Stimulated activated CD8-positive, alpha-beta memory T cell treated with anti-CD3 and anti-CD28 coated beads, Interleukin-12 subunit alpha, Interleukin-12 subunit beta, amount 100 ng/mL, for 1 hour (primary cell): Measurements from ENCODE around the gene TBRG4.

Experiments used
- DNase-seq: peaks from one replicate; pipeline ENCODE4 v3.0.0-alpha.2; 2020; ENCODE audit warnings: low read depth

The TBRG4 gene

GRCh38 chr7:45088821-45089340 lies 22.6 kb downstream of the TBRG4 start, which contains the start of gene NACAD:
Gene NACAD, minus strand, starts transcription at chr7:45088969. Its CDS starts 75 bp downstream, at chr7:45088894.
- DNase-seq = no peak

DNA sequence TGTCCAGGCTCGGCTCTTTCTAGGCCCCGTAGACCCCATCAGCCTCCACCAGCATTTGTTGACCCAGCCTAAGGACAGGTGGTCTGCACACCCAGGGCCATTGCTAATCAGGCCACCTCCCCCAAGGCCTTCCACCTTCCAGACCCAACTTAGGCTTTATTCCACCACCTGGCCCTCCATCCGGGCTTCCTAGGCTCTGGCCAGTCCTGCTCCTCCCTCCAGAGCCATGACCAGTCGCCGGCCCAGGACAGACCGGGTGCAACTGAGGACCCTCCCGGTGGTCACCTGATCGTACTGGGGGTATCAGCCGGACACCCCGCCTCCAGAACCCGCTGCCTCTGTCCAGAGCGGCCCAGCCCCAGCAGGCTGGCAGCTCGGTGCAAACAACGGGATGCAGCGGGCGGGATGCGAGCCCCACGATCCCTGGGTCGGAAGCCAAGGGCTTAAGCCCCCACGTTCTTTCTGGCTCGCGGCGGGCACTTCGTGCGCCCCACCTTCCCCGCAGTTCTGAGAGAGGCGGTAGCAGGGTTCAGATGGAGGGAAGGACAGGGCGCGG lies 23.3 kb downstream of the TBRG4 start:
- DNase-seq = no peak

DNA sequence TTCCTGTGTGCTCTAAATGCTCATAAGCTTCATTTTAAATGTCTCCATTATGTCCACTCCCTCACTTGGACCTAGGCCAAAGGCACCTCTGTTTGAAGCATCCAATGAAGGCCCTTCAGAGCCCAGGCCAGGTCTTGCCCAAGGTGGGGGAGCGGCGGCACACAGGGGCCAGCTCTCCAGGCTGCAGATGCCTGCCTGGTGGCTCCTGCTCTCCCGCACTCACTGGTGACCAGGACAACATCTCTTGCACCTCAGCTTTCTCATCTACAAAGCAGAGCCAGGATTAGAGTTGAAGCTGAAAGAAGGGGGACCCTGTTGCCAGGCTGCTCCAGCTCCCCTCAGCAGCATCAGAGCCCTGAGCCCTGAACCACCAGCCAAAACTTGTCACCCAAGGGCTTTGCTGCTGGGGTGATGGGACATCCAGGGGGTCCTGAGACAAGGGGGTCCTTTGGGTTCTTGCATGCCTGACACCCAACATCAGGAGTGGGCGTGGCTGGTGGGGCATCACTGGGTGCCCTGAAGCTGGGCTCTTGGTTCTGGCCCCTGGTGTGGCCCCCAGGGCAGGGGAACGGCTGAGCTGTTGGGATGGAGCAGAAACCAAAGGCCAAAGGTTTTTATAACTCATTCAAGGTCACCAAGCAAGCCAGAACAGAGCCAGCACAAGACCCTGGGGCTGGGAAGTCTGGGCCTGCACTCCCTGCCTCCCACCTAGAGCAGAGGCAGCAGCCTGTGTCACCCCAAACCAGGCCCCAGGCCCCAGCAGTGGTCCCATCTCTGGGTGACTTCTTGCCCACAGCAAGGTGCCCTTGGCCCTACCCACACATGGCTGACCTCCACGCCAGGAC lies 24.0 kb downstream of the TBRG4 start:
- DNase-seq = no peak

GRCh38 chr7:45086331-45087065 lies 25.0 kb downstream of the TBRG4 start:
- no peak for DNase-seq

GRCh38 chr7:45085619-45086200 lies 25.8 kb downstream of the TBRG4 start:
- DNase-seq = no peak

GRCh38 chr7:45084901-45085618 lies 26.4 kb downstream of the TBRG4 start:
- DNase-seq = no peak

DNA sequence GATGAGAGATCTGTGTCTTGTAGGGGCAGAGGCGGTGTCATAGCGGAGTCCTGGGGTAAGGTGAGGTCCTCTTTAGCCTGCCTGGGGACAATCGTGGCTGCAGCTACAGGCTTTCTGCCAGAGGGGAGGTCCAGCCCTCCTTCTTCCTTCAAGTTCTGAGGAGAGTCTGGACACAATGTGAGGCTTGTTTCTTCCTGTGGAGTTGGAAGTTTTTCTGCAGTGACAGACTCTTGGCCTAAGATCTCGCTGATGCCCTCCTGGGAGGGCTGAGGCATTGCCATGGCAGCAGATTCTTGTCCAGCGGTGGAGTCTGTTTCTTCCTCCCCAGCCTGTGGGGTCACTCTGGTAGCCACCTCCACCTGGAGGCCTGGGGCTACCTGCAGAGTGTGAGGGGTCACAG lies 27.2 kb downstream of the TBRG4 start:
- DNase-seq = no peak

DNA sequence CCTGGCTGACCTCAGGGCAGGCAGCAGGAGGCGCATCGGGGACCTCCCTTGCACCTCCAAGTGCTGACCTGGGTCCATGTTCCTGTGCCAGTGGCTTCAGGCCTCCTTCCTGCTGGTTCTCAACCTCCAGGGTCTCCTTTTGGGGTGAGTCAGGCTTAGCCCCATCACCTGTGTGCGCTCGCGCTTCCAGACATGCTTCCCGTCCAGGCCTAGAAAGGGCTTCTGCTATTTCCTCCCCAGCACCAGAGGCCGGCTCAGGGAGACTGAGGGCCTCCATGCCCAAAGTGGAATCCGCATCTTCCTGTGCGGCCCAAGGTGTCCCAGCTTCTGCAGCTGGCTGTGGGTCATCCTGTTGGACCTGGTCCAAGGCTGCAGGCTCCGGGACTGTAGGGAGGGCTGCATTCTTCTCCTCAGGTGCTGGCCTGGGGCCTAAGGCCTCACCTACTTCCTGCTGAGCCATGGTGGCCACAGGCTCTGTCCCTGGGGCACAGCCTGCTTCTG lies 28.6 kb downstream of the TBRG4 start:
- DNase-seq = no peak

DNA sequence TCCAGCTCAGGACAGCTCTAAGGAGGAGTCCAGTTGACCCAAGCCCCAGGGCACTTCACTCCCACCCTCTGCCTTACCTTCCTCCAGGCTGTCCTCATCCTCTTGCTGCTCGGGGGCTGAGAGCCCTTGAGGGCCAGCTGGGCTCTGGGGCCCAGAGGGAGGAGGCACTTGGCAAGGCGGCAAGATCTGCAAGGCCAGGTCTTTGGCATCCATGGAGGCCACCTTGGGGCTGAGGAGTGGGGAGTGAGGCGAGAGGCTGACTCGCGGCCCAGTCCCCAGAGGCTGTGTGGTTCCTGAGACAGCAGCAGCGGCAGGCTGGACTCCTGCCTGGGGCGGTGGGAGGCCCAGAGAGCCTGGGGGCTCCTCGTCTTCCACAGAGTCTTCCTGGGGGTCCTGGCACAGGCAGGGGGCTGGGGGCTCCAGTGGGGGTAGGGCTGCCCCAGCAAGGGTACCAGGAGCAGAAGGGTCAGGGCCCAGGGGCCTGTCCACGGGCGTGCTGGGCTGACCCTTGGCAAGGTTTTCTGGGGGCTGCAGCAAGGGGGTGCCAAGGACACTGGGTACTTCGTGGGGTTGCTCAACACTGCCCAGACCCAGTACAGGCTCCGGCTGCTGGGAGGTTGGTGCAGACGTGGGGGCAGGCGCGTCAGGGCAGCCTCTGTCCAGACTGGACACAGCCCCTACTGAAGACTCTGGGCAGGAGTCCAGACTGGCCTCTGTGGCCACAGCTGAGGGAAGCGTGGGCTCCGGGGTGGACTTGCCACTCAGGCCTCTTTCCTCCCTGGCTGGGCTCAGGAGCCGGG lies 29.3 kb downstream of the TBRG4 start:
- no peak for DNase-seq

DNA sequence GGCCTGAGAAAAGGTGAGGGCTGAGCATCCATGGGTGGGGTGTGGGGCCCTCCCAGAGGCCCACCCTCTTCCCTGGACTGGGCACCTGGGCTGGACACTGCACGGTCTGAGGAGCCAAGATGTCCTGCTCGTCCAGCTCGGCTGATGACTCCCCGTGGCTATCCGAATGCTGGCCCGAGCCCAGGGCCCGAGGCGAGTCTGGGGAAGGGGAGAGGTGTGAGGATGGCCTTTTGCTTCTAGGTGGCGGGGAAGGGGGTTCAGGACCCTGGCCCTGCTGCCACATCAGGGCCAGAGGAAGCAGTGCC lies 29.9 kb downstream of the TBRG4 start:
- DNase-seq = no peak

DNA sequence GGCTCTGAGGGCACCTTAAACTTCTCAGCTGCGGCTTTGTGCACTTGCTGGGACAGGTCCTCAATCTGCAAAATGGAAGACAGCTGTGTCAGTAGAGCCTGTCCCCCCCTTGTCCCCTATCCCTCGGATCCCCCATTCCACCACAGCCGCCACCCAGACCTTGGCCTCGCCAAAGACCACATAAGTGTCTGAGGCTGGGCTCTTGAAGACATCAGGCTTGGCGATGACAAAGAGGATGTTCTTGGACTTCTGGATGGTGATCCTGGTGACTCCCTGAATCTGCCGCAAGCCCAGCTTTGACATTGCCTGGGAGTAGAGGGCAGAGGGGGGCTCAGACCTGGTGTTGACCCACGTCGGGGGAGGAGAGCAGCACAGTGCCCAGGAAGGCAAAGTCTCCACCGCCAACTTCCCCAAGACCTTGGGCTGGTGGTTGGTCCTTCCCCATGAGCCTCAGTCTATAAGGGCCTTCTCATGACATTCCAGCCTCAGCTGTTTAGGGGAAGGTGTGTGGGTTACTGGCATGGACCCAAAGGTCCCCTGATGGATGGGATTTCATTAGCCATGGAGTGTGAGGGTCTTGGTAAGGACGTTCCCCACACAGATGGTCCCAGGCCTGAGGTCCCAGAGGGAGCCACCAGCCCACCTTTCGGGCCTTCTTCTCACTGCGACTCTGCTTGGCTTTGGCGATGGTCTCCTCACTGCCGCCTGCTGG lies 30.4 kb downstream of the TBRG4 start:
- DNase-seq = no peak

- no peak for DNase-seq
Observed at GRCh38 chr7:45080265-45080957, 31.1 kb downstream of the TBRG4 start.

DNA sequence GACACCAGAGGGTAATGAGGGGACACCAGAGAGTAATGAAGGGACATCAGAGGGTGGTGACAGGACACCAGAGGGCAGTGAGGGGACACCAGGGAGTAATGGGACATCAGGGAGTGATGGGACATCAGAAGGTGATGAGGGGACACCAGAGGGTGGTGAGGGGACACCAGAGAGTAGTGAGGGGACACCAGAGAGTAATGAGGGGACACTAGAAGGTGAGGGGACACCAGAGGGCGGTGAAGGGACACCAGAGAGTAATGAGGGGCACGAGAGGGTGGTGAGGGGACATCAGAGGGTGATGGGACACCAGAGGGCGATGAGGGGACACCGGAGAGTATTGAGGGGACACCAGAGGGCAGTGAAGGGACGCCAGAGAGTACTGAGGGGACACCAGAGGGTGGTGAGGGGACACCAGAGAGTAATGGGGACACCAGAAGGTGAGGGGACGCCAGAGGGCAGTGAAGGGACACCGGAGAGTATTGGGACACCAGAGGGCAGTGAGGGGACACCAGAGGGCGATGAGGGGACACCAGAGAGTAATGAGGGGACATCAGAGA lies 33.3 kb downstream of the TBRG4 start:
- no peak for DNase-seq

- DNase-seq = no peak
Observed at GRCh38 chr7:45077579-45077978, 33.9 kb downstream of the TBRG4 start.

DNA sequence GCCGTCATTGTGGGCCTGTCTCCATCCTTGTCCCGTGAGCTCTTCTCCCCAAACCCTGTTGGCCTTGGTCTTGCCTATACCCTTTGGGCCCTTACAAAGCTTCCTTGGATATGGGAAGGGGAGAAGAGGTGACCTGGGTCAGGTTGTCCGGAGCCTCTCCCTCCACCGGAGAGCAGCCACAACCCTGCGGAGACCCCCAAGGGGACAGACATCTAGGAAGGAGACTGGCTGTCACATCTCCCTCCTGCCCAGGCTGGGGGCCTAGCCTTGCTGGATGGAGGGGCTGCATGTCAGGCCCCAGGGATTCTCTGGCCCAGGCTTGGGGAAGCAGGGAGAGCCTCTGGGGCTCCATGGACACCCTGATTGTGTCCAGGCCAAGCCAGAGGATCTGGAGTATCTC lies 34.6 kb downstream of the TBRG4 start:
- no peak for DNase-seq

DNA sequence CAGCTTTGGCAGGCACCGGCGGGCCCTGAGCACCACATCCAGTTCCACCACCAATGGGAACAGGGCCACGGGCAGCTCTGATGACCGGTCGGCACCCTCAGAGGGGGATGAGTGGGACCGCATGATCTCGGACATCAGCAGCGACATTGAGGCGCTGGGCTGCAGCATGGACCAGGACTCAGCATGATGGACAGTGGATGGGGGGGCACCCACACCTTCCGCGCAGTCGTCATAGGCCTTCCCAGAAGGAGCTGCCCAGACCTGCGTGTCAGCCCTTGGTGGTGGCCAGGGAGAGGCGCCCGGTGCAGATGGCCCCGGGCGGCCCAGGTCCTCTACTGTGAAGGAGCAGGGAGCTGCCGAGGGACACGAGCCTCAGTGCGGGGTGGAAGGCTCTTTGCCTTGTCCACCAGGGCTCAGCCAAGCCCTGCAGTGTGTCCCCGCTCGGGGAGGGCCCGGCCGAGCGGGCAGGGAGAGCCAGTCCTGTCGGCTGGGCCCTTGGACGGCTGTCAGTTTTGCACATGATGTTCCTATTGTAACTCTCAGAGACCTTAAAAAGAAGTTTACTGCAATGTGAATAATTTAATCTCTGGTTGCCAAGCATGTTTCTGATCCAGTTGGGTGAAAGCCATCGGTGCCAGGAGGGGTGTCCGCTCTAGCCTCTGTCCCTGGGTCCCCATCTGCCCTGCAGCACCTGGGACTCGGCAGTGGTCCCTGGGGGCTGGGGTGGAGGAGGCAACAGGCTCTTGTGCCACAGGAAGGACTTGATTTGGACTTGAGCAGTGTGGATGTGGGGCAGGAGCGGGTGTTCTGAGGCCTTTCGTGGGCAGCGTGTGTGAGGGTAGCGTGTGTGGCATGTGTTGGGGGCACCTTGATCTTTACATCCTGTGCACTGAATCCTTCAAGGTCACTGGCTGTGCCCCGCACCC lies 35.4 kb downstream of the TBRG4 start:
- DNase-seq = no peak

GRCh38 chr7:45075355-45075644 lies 36.2 kb downstream of the TBRG4 start:
- no peak for DNase-seq
